ENCODE data around the gene COLQ.
"Not testable (repeated sequence)": the region's sequence is repeated elsewhere in the genome, so short reads cannot be mapped to it uniquely, and the experiment has no call there.

The COLQ gene

GRCh38 chr3:15470261-15470660 lies 51.2 kb downstream of the COLQ start:
- DNase-seq (ENCODE audit: low read depth) = no peak
- Histone ChIP-seq H3K27me3 (replicated peaks; ENCODE audit: control insufficient read depth, insufficient read depth, low read length) (no peaks in the 10 kb centered on the region), H3K9ac (ENCODE audit: low read length) (no peak overlapping the region)

DNA sequence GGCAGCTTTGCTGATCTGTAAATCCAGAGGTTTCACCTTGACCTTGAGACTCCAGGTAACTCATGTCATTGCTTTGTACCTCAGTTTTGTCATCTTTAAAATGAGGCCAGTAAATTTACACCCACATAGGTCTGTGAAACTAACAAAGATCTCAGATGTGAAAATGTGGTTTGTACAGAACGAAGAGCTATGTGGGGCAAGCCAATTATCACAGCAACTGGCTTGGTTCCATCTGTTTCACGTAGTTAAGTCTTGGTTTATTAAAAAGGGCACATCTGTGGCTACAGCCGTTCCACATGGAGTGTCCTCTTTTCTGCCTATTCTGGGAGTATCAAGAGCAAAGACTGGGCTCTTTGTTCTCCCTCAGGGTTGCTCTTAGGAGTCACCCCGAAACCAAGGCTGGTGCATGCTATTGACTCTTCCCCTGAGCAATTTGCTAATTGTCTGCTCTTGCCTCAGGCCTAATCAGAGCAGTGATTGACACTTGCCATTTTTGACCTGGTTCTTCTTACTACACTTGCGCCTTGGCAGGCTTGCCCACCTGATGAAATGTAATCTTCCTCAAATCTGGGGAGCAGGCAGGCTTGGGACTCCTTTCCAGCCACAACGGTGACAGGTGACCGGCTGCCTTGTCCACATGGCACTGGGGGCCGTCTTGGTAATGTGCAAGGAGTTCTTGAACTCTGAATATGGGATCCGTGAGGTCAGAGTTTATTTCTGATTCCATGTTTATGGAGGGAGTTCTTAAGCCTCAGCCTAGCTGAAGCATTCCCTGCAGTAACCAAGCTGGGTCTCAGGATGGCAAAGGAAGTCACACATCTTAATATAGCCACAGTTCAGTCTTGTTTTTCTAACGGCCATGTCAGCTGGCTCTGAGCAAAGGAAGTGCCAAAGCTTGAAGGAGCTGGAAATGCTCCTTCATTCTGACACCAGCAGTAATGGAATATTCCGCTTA lies 54.0 kb downstream of the COLQ start:
- H3K9me3 ChIP-seq (ENCODE audit: control insufficient read depth, low read length) = no peaks in the 10 kb centered on the region
- H3K4me1 ChIP-seq (ENCODE audit: control insufficient read depth, insufficient read depth, low read length) = peaks cover 2% of the 10 kb centered on the region
- H3K27me3 ChIP-seq (replicated peaks; ENCODE audit: control insufficient read depth, insufficient read depth, low read length) = no peaks in the 10 kb centered on the region
- DNase-seq (ENCODE audit: low read depth) = no peak
- no peak overlapping the region for H3K9ac ChIP-seq (ENCODE audit: low read length)
- H3K36me3 ChIP-seq (ENCODE audit: control insufficient read depth, insufficient read depth, low read length, severe bottlenecking) = peaks cover 5% of the 10 kb centered on the region
- H3K4me3 ChIP-seq (ENCODE audit: low read length) = no peak overlapping the region

More at GRCh38 chr3:15470261-15470660, 51.2 kb downstream of the COLQ start:
- Histone ChIP-seq H3K4me1 (ENCODE audit: control insufficient read depth, insufficient read depth, low read length) (peaks cover 5% of the 10 kb centered on the region), H3K36me3 (ENCODE audit: control insufficient read depth, insufficient read depth, low read length, severe bottlenecking) (peaks cover 5% of the 10 kb centered on the region), H3K9me3 (ENCODE audit: control insufficient read depth, low read length) (no peaks in the 10 kb centered on the region), H3K4me3 (ENCODE audit: low read length) (no peak overlapping the region)

- no peaks in the 10 kb centered on the region for H3K9me3 ChIP-seq (ENCODE audit: control insufficient read depth, low read length)
- peaks cover 5% of the 10 kb centered on the region for H3K36me3 ChIP-seq (ENCODE audit: control insufficient read depth, insufficient read depth, low read length, severe bottlenecking)
- no peaks in the 10 kb centered on the region for H3K4me1 ChIP-seq (ENCODE audit: control insufficient read depth, insufficient read depth, low read length)
- DNase-seq (ENCODE audit: low read depth) = no peak
- no peak overlapping the region for H3K4me3 ChIP-seq (ENCODE audit: low read length)
- H3K27me3 ChIP-seq (replicated peaks; ENCODE audit: control insufficient read depth, insufficient read depth, low read length) = no peaks in the 10 kb centered on the region
- no peak overlapping the region for H3K9ac ChIP-seq (ENCODE audit: low read length)
Measured at GRCh38 chr3:15465876-15466585, 55.5 kb downstream of the COLQ start.

DNA sequence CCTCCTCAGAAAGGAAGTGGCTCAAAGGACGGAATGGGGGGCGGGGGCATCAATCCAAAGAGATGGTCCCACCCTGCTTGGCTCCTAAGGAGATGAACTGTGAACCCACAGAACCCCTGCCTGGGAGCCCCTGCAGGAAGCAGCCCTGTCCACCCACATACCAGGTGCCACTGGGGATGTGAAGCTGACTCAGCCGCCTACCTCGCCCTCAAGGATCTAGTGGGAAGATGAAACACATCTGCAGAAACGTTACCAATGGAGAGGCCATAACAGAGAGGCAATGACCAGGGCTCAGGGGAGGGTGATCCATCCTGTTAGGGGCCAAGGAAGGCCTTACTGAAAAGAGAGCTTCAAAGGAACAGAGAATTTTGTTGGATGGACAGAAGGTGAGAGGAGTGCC lies 59.1 kb downstream of the COLQ start:
- Histone ChIP-seq H3K27me3 (replicated peaks; ENCODE audit: control insufficient read depth, insufficient read depth, low read length) (no peaks in the 10 kb centered on the region), H3K36me3 (ENCODE audit: control insufficient read depth, insufficient read depth, low read length, severe bottlenecking) (peaks cover 2% of the 10 kb centered on the region), H3K9ac (ENCODE audit: low read length) (no peak overlapping the region), H3K4me3 (ENCODE audit: low read length) (no peak overlapping the region), H3K4me1 (ENCODE audit: control insufficient read depth, insufficient read depth, low read length) (no peaks in the 10 kb centered on the region), H3K9me3 (ENCODE audit: control insufficient read depth, low read length) (no peaks in the 10 kb centered on the region)
- DNase-seq (ENCODE audit: low read depth) = no peak

- Histone ChIP-seq H3K27me3 (replicated peaks; ENCODE audit: control insufficient read depth, insufficient read depth, low read length) (no peaks in the 10 kb centered on the region), H3K36me3 (ENCODE audit: control insufficient read depth, insufficient read depth, low read length, severe bottlenecking) (no peaks in the 10 kb centered on the region), H3K9ac (ENCODE audit: low read length) (no peak overlapping the region), H3K4me3 (ENCODE audit: low read length) (no peak overlapping the region), H3K4me1 (ENCODE audit: control insufficient read depth, insufficient read depth, low read length) (no peaks in the 10 kb centered on the region), H3K9me3 (ENCODE audit: control insufficient read depth, low read length) (no peaks in the 10 kb centered on the region)
- DNase-seq (ENCODE audit: low read depth) = no peak
Measured at GRCh38 chr3:15460891-15461531, 60.5 kb downstream of the COLQ start.

DNA sequence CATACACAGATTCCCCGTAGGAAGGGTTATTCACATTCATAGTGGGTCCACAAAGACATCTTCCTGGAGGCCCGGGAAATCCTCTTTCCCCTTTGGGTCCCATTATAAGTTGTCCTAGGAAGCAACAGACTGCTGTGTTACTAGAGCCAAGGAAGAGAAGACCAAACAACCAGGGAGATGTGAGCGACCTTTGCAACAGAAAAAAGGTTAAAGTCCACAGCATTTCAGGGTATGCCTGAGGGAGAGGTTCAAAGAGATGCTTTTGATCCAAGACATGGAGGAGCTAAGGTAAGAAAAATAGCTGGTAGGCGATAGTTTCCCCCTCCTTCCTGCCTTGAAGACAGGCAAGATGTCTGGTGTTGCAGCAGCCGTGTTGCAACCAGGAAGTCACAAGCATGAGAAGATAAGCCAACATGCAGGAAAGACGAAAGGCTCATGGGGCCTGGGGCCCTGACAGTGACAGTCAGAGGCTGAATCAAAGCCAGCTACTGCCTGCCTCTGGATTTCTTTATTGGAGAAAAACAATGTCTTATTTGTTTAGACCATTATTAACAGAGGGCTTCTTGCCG lies 63.2 kb downstream of the COLQ start:
- Histone ChIP-seq H3K9ac (ENCODE audit: low read length) (no peak overlapping the region), H3K4me3 (ENCODE audit: low read length) (no peak overlapping the region), H3K27me3 (replicated peaks; ENCODE audit: control insufficient read depth, insufficient read depth, low read length) (no peaks in the 10 kb centered on the region), H3K36me3 (ENCODE audit: control insufficient read depth, insufficient read depth, low read length, severe bottlenecking) (no peaks in the 10 kb centered on the region), H3K4me1 (ENCODE audit: control insufficient read depth, insufficient read depth, low read length) (no peaks in the 10 kb centered on the region), H3K9me3 (ENCODE audit: control insufficient read depth, low read length) (no peaks in the 10 kb centered on the region)
- no peak for DNase-seq (ENCODE audit: low read depth)

GRCh38 chr3:15456915-15457314 lies 64.6 kb downstream of the COLQ start:
- not testable (repeated sequence) for H3K9ac ChIP-seq (ENCODE audit: low read length); H3K36me3 ChIP-seq (ENCODE audit: control insufficient read depth, insufficient read depth, low read length, severe bottlenecking); H3K4me3 ChIP-seq (ENCODE audit: low read length); H3K9me3 ChIP-seq (ENCODE audit: control insufficient read depth, low read length); H3K4me1 ChIP-seq (ENCODE audit: control insufficient read depth, insufficient read depth, low read length); H3K27me3 ChIP-seq (replicated peaks; ENCODE audit: control insufficient read depth, insufficient read depth, low read length); DNase-seq (ENCODE audit: low read depth)

GRCh38 chr3:15456321-15456720 lies 65.2 kb downstream of the COLQ start:
- DNase-seq (ENCODE audit: low read depth) = no peak
- Histone ChIP-seq H3K9ac (ENCODE audit: low read length) (no peak overlapping the region), H3K9me3 (ENCODE audit: control insufficient read depth, low read length) (no peaks in the 10 kb centered on the region), H3K4me1 (ENCODE audit: control insufficient read depth, insufficient read depth, low read length) (no peaks in the 10 kb centered on the region), H3K27me3 (replicated peaks; ENCODE audit: control insufficient read depth, insufficient read depth, low read length) (no peaks in the 10 kb centered on the region), H3K36me3 (ENCODE audit: control insufficient read depth, insufficient read depth, low read length, severe bottlenecking) (peaks cover 3% of the 10 kb centered on the region), H3K4me3 (ENCODE audit: low read length) (no peak overlapping the region)

DNA sequence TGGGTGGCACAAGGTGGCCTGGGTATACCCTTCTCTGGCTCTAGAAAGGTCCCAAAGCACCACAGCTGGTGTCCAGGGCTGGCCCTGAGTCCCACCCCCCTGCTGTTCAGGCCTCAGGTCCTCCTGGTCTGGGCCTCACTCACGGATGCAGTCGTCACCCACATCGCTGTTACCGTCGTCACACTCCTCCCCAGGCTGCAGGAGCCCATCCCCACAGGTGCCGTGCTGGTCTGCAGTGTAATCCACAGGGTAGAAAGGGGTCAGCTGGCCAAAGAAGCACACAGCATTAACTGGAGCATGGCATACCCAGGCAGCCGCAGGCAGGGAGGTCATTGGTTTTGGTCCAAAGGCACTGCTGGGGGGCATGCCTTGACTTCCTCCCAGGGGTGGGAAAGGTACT lies 65.8 kb downstream of the COLQ start:
- Histone ChIP-seq H3K4me1 (ENCODE audit: control insufficient read depth, insufficient read depth, low read length) (no peaks in the 10 kb centered on the region), H3K9me3 (ENCODE audit: control insufficient read depth, low read length) (no peaks in the 10 kb centered on the region), H3K9ac (ENCODE audit: low read length) (no peak overlapping the region), H3K36me3 (ENCODE audit: control insufficient read depth, insufficient read depth, low read length, severe bottlenecking) (peaks cover 4% of the 10 kb centered on the region), H3K27me3 (replicated peaks; ENCODE audit: control insufficient read depth, insufficient read depth, low read length) (no peaks in the 10 kb centered on the region), H3K4me3 (ENCODE audit: low read length) (no peak overlapping the region)
- no peak for DNase-seq (ENCODE audit: low read depth)

DNA sequence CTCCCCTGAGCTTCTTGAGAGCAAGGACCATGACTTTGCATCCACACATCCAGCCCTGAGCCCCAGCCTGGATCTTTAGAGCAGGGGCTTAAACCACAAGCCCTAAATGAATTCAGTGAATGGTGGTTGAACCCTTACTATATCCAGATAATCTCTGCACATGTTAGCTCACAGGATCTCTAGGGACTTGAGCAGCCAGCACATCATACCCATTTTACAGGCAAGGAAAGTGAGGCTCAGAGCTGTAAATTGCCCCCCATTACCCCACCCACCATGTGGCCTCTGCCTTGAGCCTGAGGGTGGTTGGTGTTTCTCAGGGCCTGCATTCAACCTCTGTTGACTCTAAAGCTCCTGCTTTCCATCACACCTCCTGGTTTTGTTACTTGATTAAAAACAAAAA lies 66.5 kb downstream of the COLQ start:
- no peak overlapping the region for H3K4me3 ChIP-seq (ENCODE audit: low read length)
- no peaks in the 10 kb centered on the region for H3K9me3 ChIP-seq (ENCODE audit: control insufficient read depth, low read length)
- H3K4me1 ChIP-seq (ENCODE audit: control insufficient read depth, insufficient read depth, low read length) = no peaks in the 10 kb centered on the region
- no peak for DNase-seq (ENCODE audit: low read depth)
- no peak overlapping the region for H3K9ac ChIP-seq (ENCODE audit: low read length)
- H3K36me3 ChIP-seq (ENCODE audit: control insufficient read depth, insufficient read depth, low read length, severe bottlenecking) = peaks cover 4% of the 10 kb centered on the region
- no peaks in the 10 kb centered on the region for H3K27me3 ChIP-seq (replicated peaks; ENCODE audit: control insufficient read depth, insufficient read depth, low read length)
